NCI-H2081 treated with DMSO at 0.1 percent for 48 hours (cell line): ENCODE data around the gene TAT.
"Not testable (repeated sequence)": the region's sequence is repeated elsewhere in the genome, so short reads cannot be mapped to it uniquely, and the experiment has no call there.

ENCODE experiments used
- DNase-seq: peaks from one replicate; lab custom pipeline; 2025; lab: John Stamatoyannopoulos, UW

TAT gene

GRCh38 chr16:71576971-71577370, at the start of gene TAT:
Gene TAT (minus strand): TSS chr16:71577092. CDS start chr16:71576415, 677 bp downstream.
- DNase-seq: no peak

DNA sequence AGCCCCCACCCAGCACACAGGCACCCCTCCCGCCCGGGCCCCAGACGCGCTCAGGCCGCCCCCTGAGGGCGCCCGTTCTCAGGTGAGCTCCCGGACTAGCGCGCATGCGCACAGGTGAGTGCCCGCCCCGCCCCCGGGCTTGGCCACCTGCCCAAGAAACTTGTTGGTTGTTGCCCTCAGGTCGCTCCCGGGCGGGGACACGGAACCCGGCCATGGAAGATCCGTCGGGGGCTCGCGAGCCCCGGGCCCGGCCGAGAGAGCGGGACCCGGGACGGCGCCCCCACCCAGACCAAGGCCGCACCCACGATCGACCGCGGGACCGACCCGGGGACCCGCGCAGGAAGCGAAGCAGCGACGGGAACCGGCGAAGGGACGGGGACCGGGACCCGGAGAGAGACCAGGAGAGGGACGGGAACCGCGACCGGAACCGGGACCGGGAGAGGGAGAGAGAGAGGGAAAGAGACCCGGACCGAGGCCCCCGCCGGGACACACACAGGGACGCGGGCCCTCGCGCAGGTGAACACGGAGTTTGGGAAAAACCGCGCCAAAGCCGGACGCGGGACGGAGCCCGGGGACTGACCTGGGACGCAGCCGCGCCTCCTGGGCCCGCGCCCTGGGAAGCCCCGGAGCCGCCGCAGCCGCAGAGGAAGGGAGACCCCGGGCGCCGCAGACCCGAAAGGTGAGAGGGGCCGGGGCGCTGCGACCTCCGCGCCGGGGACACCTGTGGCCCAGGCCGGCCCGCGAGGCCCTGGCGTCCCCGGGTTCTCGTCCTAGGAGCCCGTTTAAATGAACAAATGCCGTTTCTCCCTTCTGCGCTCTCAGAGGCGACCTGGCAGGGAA, 49.3 kb upstream of the TAT start, which contains the start of gene MARVELD3:
Gene MARVELD3 (plus strand): TSS at position 167 of the 840 bp plus-strand sequence. CDS start 46 bp downstream, at position 213.
- DNase-seq: no peak

GRCh38 chr16:71625113-71625850, 48.4 kb upstream of the TAT start:
- no peak for DNase-seq

DNA sequence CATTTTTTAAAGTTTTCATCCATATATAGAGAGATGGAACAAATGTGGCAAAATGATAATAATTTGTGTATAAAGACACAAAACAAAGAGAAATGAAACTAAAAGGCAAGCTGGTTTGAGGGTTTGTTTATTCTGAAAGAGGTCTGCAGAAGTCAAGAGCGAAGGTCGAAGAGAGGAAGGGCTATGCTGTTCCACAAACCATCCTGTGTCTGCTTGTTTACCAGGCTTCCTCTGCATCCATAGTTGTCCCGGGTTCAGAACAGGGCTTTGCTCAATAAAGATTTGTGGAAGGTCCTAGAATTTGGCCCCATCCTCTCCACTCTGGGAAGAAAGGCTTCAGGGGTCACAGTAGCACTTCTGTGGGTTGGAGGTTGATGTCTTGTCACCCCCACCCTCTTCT, 46.7 kb upstream of the TAT start:
- no peak for DNase-seq

- DNase-seq: no peak
Observed at GRCh38 chr16:71622088-71622487, 45.2 kb upstream of the TAT start.

DNA sequence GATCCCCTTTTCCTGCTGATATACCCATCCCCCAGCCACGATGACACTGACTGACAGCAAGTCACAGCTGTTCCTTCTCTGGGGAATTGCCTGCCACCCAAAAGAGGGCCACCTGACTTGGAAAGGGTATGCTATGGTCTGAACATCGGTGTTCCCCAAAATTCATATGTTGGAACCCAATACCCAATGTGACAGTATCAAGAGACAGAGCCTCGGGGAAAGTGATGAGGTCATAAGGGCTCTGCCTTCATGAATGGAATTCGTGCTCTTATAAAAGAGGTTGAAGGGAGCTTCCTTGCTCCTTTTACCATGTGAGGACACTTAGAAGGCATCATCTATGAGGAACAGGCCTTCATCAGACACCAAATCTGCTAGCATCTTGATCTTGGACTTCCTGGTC, 41.5 kb upstream of the TAT start:
- DNase-seq: no peak

- not testable (repeated sequence) for DNase-seq
Observed at GRCh38 chr16:71614956-71615355, 38.1 kb upstream of the TAT start.

- DNase-seq: no peak
Observed at GRCh38 chr16:71610936-71611871, 34.3 kb upstream of the TAT start.

- DNase-seq: no peak
Observed at GRCh38 chr16:71610447-71610846, 33.6 kb upstream of the TAT start.

DNA sequence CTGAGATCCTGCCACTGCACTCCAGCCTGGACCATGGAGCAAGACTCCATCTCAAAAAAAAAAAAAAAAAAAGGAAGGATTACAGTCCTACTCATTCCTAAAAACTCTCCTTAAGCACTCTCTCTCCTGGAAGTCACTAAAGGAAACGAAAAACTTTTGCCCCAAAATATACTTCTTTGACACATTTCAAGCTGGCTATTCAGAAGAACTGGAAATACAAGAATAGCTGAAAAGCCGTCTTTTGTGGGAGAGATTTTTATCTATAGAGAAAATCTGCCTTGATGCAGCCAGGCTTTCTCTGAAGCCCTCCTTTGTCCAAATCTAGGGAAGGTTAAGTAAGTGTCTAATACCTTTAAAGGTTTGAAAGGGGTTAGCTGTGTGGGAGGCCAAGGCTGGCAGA, 32.2 kb upstream of the TAT start:
- DNase-seq: no peak

GRCh38 chr16:71600822-71601221, 23.9 kb upstream of the TAT start:
- DNase-seq: no peak

DNA sequence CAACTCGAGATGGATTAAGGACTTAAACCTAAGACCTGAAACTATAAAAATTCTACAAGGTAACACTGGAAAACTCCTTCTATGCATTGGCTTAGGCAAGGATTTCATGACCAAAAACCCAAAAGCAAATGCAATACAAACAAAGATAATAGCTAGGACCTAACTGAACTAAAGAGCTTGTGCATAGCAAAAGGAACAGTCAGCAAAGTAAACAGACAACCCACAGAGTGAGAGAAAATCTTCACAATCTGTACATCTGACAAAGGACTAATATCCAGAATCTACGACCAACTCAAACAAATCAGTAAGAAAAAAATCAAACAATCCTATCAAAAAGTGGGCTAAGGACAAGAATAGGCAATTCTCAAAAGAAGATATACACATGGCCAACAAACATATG, 21.5 kb upstream of the TAT start:
- not testable (repeated sequence) for DNase-seq

DNA sequence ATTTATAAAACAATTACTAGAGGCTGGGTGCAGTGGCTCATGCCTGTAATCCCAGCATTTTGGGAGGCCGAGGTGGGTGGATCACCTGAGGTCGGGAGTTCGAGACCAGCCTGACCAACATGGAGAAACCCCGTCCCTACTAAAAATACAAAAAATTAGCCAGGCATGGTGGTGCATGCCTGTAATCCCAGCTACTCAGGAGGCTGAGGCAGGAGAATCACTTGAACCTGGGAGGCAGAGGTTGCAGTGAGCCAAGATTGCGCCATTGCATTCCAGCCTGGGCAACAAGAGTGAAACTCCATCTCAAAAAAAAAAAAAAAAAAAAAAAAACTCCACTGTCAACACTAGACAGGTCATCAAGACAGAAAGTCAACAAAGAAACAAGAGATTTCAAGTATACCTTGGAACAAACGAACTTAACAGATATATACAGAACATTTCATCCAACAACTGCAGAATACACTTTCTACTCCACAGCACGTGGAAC, 18.5 kb upstream of the TAT start:
- DNase-seq: not testable (repeated sequence)

DNA sequence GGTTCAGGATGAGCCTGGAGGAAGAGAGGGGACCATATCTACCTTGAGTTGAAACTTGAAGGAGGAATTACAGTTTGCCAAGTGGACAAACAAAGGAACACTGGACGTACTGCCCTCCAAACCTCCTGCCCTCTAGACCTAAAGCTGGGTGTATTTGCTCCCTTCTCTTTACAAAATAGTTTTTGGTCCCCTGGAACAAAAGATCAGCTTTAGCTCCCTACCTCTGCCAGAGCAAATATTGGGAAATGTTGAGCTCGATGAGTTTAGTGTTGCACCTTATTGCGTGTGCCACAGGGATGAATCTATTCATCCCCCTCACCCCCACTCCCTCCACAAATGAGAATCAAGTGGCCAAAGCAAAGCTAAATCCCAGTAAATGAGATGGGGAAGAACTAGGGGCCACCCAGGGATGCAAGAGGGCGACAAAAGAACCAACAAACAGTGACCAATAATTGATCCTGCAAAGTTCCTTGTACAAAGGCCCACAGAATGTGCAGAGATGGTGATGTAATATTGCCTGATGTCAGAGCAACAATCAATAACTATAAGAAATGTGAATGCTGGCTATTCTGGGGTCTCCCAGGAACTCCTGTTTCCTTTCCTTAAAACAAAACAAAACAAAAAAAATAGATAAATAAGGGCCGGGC, 17.2 kb upstream of the TAT start:
- no peak for DNase-seq

- DNase-seq: no peak
Observed at GRCh38 chr16:71593048-71593999, 16.4 kb upstream of the TAT start.

- DNase-seq: no peak
Observed at GRCh38 chr16:71591917-71592316, 15.0 kb upstream of the TAT start.

- no peak for DNase-seq
Observed at GRCh38 chr16:71590584-71590983, 13.7 kb upstream of the TAT start.

DNA sequence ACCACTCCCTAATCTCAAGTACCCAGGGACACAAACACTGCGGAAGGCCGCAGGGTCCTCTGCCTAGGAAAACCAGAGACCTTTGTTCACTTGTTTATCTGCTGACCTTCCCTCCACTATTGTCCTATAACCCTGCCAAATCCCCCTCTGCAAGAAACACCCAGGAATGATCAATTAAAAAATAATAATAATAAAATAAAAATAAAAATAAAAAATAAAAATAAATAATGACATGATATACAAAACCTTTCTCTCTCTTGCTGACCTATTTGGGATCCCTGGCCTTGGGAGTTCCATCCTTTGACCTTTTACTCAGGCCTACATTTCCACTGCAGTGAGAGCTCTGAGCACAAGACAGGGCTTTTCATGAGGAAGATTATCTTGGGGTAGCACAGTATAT, 13.2 kb upstream of the TAT start:
- not testable (repeated sequence) for DNase-seq

- not testable (repeated sequence) for DNase-seq
Observed at GRCh38 chr16:71589334-71589733, 12.4 kb upstream of the TAT start.

DNA sequence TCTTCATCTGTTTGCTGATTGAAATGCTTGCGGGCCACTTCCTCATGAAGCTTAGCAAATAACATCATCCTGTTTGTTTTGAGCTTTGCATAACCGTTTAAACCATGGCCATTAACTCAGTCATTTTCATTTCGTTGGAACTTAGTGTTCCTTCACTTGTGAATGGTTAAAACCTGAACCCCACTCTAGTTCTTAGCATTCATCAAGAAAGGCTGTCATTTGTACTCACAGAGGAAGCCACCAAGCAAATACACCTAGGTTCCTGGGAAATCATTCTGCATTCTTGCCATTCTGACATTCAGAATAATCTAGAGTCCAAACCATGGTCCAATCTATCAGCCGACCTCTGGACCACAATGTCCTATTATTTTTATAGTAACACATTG, 8.4 kb upstream of the TAT start:
- no peak for DNase-seq
